Kidney tubule cell (primary cell): Measurements from ENCODE around the gene ZNF532.

Experiments
- DNase-seq: peaks from one replicate; pipeline ENCODE4 v3.0.0-alpha.2; 2018; ENCODE audit warnings: low spot score

ZNF532 gene

GRCh38 chr18:58977223-58977622 is 112.5 kb downstream of the ZNF532 start:
- peak; percentile 70 for DNase-seq

GRCh38 chr18:58977801-58978200 is 113.1 kb downstream of the ZNF532 start:
- no peak for DNase-seq

- DNase-seq, result no peak
Observed at GRCh38 chr18:58978916-58979315, 114.2 kb downstream of the ZNF532 start.

- no peak for DNase-seq
Observed at GRCh38 chr18:58979615-58980014, 114.9 kb downstream of the ZNF532 start.

GRCh38 chr18:58980991-58981390 is 116.3 kb downstream of the ZNF532 start:
- DNase-seq, result no peak

- DNase-seq, result no peak
Observed at GRCh38 chr18:58983260-58984155, 118.8 kb downstream of the ZNF532 start.

GRCh38 chr18:58988600-58988999 is 123.9 kb downstream of the ZNF532 start:
- DNase-seq, result no peak

- no peak for DNase-seq
Observed at GRCh38 chr18:58989184-58989759, 124.6 kb downstream of the ZNF532 start.

- no peak for DNase-seq
Observed at GRCh38 chr18:58990720-58991119, 126.0 kb downstream of the ZNF532 start.

- peak; percentile 81 for DNase-seq
Observed at GRCh38 chr18:58991167-58991798, 126.6 kb downstream of the ZNF532 start.

- DNase-seq, result no peak
Observed at GRCh38 chr18:58992301-58993231, 127.9 kb downstream of the ZNF532 start.

GRCh38 chr18:58993260-58993659 is 128.6 kb downstream of the ZNF532 start:
- peak; percentile 93 for DNase-seq

GRCh38 chr18:58995663-58996062 is 131.0 kb downstream of the ZNF532 start:
- DNase-seq, result no peak

- DNase-seq, result no peak
Observed at GRCh38 chr18:58996131-58996641, 131.5 kb downstream of the ZNF532 start.

GRCh38 chr18:58996696-58997095 is 132.0 kb downstream of the ZNF532 start:
- DNase-seq, result no peak

GRCh38 chr18:58997811-58998337 is 133.2 kb downstream of the ZNF532 start:
- DNase-seq, result peak; percentile 56

- peak; percentile 75 for DNase-seq
Observed at GRCh38 chr18:58998401-58999203, 133.9 kb downstream of the ZNF532 start.

GRCh38 chr18:59001166-59001565 is 136.5 kb downstream of the ZNF532 start:
- DNase-seq, result no peak

GRCh38 chr18:59001721-59002120 is 137.0 kb downstream of the ZNF532 start:
- no peak for DNase-seq

- peak; percentile 48 for DNase-seq
Observed at GRCh38 chr18:59002974-59003594, 138.4 kb downstream of the ZNF532 start.
